NCI-H146 (cell line): Measurements from ENCODE around the gene RAC2.
A peak's percentile ranks its signal among the peaks of the same experiment; 100 is the strongest.

Experiments
- DNase-seq: peaks from one replicate; lab custom pipeline; 2025; lab: John Stamatoyannopoulos, UW

RAC2 gene

DNA sequence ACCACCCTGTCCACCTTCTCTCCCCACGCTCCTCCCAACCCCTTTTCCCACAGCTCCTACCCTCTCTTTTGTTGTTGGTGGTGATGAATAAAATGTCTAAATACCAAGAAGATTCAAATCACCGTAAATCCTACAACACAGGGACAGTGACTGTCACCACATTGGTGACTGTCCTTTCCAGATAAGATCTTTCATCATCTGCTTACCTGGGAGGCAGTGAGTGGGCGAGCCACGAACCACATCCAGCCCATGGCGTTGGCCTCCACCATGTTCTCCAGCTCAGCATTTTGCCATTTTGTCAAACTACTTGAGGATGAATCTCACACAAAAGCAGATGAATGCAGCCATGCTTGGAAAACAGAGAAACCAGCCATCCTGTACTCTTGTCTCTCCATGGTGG is 31.6 kb upstream of the RAC2 start:
- no peak for DNase-seq

DNA sequence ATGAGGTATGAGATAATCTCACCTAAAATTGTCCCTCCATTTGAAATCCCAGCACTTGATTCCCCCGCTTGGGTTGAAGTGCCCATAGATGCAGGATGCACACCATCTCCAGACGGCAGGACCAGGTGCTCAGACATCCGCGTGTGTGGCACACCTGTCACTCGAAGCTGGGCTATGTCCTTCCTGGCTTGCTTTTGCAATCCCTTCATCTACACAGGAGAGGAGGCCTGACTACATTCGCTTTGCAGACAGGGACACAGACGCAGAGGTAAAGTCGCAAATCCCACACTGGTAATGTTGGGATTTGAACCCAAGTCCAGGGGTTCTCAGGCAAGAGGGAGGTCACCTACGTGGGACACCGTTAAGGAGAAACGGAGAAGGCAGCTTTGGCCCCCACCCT is 31.1 kb upstream of the RAC2 start:
- DNase-seq, result no peak

DNA sequence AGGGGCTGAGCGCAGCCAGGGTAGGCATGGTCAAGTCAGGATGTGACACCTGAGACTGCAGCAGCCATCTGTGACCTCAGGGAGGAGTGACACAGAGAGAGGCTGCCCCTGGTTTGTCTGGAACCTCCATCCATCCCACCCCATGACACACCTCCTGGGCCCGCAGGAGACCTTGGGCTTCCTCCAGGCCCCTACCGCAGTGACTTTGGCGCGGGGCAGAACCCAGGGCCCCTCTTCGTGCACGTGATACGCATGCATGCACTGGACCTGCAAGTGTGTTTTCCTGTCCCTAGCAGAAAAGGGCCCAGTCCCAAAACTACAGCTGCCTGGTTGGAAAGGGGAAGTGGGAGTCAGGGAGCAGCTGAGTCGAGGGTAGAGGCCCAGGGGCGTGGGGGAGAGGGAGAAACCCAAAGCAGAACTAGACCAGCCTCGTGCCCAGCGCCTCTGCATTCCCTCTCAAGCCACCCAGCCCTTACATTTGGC is 30.4 kb upstream of the RAC2 start:
- DNase-seq, result no peak

DNA sequence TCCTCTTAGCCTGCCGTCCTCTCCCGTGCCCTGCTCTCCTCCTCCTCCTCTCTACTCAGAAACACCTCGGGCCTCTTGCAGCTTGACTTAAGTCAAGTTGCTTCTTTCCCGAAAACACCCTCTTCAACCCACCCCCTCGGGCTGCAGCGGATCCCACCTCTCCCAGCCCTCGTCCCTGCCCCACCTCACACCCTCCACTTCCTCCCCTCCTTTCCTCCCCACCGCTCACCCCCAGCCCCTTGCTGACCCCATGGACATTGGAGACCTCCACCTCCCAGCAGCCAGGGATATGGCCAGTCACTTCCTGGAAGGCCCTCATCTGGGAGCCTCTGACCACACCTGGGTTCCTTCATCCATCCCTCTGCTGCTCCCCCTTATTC is 29.8 kb upstream of the RAC2 start:
- DNase-seq, result no peak

DNA sequence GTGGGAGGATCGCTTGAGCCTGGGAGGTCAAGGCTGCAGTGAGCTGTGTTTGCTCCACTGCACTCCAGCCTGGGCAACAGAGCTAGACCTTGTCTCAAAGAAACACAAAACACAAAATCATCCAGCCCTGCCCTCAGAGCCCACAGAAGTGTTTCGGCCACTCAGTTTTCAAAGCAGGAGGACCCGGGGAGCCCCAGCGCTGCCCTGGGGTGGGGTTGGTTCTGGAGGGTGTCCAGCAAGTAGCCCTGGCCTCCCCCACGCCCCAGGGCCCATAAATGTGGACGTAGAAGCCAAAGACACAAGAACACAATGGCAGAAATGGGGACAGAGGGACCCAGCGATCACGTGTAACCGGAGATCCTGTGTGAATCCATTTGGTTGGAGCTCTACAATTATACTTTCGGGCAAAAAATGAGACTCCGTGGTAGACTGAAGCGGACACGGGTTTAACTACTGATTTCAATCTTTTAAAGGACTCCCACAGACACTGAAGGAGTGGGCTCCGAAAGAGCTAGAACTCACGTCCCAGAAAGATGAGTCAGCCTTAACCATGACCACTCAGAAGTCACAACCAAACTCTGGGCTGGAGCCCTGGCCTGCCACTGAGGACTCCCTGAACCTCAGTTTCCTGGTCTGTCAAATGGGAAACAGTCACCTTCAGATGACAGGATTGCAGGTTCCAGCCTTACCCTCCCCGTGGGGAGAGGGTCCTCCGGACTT is 29.2 kb upstream of the RAC2 start:
- DNase-seq, result no peak

DNA sequence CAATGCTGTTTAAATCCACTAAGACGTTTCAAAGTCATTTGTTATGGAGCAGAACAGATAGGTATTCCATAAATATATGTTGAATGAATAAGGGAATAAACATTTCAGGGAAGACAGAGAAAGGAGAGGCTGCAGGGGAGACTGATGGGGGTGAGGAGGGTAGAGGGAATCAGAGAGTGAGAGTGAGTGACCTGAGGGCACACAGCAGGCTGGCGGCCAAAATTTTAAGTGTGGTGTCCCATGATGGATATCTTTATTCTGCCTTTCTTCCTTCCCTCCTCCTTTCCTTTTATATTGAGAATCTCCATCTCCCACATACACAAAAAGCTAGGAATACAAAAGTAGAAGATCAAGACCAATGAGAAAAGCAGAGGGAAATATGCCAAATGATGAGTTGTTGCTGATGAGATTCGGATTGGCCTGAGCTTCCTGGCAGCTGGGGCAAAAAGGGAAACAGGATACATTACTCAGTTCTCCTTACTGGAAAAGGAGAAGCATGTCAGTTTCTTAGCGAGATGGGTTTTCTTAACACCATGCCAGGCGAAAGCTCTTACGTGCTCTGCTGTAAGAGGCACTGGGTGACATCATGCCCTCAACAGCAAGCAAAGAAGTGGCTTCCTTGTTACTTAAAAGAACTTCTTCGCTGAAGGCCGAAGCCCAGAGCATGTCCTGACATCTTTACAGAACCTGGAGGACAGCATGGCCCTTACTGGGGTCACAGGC is 27.0 kb upstream of the RAC2 start:
- DNase-seq, result no peak

DNA sequence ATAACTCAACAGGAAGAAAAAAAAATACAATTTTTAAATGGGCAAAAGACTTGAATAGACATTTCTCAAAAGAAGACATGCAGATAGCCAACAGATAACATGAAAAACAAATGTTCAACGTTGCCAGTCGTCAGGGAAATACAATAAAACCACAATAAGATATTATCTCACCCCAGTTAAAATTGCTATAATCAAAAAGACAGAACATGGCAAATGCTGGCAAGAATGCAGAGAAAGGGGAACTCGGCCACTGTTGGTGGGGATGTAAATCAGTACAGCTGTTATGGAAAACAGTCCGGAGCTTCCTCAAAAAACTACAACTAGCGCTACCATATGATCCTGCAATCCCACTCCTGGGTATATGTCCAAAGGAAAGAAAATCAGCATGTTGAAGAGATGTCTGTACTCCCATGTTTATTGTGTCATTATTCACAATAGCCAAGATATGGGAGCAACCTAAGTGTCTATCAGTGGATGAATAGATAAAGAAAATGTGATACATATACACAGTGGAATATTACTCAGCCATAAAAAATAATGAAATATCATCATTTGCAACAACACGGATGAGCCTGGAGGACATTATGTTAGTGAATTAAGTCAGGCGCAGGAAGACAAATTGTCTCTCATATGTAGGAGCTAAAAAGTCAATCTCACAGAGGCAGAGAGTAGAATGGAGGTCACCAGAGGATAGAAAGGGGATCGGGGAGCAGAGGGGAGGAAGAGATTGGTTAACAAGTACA is 26.0 kb upstream of the RAC2 start:
- DNase-seq, result no peak

DNA sequence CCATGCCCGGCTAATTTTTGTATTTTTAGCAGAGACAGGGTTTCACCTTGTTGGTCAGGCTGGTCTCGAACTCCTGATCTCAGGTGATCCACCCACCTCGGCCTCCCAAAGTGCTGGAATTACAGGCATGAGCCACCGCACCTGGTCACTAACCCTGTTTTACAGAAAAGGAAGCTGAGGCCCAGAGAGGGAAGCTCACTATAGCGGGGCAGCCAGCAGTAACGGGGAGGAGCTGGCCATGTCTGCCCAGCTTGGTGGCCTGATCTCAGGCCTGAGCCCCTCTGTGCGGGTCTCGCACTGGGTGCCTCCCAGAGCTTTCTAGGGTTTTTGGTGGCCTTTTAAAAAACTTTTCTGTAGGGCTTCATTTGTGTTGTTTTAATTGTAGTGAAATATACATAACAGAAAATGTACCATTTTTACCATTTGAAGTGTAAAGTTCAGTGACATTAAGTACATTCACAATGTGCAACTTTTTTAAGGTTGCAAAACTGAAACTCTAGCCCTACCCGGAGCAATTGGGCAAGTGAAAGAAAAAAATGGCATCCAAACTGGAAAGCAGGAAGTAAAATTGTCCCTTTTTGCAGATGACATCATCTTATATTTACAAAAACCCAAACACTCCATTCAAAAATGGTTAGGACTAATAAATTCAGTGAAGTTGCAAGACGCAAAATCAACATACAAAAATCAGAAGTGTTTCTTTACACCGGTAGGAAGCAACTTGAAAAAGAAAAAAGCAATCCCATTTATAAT is 23.8 kb upstream of the RAC2 start:
- DNase-seq, result no peak

DNA sequence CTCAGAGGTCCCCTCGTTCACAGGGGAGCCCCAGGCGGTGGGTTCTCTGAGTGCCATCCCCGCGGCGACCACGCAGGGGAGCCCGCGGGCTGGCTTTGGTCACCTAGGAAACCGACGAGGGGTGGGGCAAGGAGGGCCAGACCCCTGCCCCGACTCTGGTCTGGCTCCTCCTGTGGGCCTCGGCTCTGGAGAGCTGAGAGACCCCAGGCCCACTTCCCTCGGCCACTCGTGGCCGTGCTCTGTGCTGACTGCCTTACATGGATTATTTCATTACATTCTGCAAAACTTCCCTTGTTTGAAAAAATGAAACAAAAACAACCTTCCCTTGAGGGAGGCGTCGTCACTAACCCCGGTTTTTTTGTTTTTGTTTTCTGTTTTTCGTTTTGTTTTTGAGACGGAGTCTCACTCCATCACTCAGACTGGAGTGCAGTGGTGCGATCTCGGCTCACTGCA is 23.1 kb upstream of the RAC2 start:
- DNase-seq, result peak; percentile 4

DNA sequence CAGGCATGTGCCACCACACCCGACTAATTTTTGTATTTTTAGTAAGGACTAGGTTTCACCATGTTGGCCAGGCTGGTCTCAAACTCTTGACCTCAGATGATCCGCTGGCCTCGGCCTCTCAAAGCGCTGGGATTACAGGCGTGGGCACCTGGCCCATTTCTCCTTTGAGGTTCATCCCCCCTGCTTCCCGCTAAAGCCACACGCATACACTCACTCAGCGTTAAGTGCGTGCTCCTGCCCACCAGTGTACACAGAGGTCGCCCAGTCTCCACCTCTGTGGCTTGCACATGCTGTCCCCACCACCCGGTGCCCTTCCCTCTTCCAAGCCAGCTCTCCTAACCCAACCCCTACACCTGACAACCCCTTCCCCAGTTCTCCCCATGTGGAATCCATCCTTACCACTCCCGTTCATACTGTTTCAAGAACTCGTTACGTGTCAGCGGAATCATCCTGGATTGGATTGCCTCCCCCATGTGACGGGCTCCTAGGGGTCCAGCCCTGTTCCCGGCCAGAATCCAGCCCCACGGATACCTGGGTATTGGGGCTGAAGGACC is 22.6 kb upstream of the RAC2 start:
- DNase-seq, result no peak

DNA sequence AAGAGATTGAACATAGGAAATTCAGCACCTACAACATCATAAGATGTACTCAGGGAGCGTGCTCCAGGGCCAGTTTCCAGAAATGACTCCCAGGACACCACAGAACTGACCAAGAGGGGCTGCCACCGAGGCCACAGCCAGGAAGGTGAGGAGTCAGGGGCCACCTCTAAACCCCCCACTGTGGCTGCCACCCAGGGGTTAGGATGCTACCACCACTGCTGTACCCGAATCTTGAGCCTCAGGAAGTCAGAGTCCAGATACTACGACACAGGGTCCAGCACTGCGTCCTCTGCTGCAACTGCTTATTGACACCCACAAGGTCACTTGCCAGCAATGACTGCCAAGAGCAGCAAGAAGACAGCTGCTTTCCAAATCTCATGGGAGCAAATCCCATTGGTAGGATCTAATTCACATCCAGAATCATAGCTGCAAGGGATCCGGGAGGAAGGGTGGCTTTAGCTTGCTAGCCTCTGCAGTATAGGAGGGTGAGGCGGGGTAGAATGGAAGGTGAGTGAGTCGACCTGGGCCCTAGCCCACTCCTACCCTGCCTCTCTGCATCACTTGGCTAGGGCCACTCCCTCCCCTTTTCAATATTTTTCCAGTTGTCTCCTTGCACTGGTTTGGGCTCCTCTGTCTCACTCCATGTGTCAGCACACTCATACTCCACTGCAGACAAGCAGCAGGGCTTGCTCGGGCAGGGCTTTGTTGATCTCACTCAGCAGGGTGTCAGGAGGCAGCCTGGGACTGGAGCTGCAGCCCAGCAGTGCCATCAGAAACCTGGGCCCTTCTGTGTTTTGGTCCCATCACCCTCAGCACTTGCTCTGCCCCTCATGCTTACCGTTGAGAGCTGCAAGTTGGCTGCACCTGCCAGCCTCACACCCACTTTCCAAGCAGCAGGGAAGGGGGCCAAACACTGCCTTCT is 20.2 kb upstream of the RAC2 start:
- DNase-seq, result no peak

DNA sequence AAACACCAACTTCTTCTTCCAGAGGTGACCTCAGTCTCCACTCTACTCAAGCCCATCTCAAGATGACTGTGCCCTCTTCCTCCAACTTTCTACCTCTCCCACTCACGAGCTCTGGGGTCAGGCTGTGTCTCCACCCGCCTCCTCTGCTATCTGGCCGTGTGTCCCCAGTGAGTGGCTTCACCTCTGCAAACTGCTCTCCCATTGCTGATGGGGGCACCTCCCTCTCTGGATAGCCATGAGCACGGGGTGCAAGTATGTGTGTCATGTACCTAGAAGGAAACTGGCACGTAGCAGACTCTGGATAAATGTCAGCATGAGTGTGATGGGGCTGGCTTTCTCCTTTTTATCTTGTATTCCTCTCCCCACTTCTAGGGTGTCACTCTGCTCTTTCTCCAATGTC is 18.3 kb upstream of the RAC2 start:
- no peak for DNase-seq

DNA sequence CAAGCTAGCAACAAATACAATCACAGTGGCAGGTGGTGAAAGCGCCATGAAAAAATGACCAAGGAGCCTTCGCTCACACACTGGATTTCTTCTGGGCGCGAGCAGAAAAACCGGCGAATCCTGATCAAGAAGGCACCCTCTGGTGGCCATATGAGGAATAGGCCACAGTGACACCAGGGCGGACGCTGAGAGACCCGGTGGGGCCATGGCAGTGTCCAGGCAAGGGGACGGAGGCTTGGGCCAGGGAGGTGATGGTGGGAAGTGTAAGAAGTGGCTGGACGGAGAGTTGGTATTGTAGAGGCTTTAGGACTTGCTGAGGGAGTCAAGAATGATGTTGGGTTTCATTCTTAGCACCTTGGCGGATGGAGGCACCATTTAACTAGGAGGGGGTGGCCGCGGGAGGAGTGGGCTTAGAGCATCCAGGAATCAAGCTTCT is 16.9 kb upstream of the RAC2 start:
- peak; percentile 16 for DNase-seq

DNA sequence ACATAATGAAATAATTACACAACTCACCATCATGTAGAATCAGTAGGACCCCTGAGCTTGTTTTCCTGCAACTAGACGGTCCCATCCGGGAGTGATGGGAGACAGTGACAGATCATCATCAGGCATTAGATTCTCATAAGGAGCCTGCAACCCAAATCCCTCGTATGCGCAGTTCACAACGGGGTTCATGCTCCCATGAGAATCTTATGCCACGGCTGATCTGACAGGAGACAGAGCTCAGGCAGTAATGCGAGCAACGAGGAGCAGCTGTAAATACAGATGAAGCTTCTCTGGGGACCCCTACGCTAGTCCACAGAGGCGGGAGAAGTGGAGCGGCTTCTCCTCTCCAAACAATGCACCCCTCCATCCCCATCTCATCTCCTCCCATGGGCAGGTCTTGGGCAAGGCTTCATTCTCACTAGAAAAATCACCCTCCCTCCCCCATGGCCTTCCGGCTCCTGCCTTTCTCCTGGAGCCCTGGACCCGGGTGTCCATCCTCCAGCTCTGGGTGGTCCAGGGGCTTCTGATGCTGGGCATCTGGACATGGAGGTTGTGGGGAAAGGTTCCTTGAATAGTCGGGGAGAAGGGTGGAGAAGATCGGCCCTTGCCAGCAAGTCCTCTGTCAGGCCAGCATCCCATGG is 16.2 kb upstream of the RAC2 start:
- no peak for DNase-seq

DNA sequence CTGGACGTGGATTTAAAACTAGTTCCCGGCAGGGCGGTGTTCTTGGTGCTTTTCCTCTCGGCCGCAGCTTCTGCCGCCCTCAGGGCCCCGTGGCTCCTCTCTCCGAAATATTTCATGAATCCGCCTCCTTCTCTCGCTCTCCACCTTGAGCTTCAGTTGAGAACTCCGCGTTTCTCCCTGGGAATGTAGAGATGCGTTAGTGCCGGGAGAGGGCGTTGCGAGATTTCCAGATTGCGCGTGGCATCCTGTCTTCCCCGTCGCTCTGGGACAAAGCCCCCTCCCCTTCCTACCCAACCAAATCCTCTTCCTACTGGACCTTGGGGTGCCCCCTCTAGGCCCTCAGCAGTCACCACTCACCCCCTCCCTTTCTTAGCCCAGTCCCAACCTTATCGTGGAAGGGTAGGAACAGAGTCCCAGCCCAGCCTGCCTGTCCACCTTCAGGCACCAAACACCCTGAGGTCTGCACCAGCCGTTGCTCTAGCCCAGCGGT is 15.5 kb upstream of the RAC2 start:
- no peak for DNase-seq

DNA sequence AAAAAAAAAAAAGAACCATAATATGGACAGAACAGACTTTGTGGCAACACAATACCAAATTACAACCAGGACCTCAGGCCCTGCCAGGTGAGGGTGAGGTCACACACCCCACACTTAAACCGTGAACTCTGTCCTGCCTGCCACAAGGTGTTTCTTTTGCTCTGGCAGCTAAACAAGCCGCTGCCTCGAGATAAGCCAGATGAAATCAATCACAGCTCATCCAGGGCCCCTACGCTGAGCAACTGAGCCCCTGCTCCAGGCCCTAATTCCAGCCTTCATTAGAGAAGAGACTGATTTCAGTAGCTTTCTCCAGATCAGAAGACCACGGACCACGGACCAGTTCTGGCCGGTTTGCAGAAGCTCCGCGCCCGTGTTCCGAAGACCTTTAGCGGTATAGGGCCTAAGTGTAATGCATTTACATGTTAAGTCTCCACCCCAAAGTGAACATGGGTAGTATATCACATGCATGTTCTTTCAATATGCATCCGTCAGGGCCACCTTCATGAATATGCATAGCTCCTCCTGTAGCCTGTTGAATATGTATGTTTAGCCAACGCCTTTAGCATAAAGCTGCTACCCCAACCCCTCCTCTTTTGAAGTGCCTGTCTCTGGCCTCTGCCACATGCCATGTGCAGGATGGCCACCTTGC is 14.8 kb upstream of the RAC2 start:
- DNase-seq, result no peak

DNA sequence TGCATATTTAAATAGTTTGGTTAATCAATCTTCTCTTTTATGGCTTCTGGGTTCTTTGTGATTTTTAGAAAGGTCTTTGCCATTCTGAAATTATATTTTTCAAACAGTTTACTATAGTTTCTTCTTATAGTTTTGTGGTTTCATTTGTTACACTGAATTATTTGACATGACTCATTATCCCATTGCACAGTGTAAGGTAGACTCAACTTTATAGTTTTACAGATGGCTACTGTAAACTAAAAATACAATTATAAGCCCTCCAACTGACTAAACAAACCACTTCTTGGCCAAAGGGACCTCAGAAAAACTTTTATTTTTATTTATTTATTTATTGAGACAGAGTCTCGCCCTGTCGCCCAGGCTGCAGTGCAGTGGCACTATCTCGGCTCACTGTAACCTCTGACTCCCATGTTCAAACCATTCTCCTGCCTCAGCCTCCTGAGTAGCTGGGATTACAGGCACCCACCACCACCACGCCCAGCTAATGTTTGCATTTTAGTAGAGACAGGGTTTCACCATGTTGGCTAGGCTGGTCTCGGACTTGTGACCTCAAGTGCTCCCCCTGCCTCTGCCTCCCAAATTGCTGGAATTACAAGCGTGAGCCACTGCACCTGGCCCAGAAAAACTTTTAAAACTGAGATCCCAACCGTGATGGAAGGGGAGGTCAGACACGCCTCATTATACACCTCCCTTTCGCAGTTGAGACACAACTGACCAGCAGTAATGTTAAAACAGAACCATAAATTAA is 14.1 kb upstream of the RAC2 start:
- DNase-seq, result no peak

DNA sequence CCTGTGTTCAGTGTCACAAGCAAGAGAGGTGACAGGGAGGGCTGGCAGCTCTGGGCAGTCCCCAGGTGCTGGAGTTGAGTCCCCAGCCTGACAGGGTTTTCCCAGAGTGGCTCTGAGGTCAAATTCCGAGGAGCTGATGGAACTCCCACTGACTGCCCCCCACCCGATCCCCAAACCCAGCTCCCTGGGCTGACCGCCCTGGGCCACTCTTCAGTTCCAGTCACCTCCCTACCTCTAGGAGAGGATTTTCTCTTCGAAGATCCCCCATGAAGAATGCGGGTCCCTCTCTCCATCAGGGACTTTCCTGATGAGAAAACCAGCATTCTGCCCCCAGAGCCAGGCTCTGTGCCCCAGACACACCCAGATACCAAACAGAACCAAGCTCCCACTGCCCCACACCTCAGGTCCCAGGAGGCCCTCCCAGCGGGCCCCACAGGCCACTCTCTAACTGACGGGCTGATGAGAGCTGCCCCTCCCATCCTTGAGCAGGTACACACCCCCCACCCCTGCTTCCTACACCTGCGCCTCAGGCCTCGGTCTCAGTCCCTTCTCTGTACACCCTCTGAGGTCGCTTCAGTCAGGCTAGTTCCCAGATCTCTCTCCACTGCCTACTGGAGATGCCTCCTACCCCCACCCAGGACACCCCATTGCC is 12.1 kb upstream of the RAC2 start:
- no peak for DNase-seq
